IPS-NIHi7 (cell line): ENCODE data around the gene CCDC197.
A peak's percentile ranks its signal among the peaks of the same experiment; 100 is the strongest.

Experiments
- DNase-seq: peaks from one replicate; pipeline ENCODE4 v3.0.0; 2012; ENCODE audit warnings: mixed read lengths; ENCODE audit errors: extremely low spot score

Gene CCDC197

GRCh38 chr14:93999573-93999972 is 2.5 kb downstream of the CCDC197 start:
- DNase-seq = no peak

GRCh38 chr14:94000267-94000666 is 3.2 kb downstream of the CCDC197 start:
- DNase-seq = no peak

GRCh38 chr14:94001016-94001415 is 3.9 kb downstream of the CCDC197 start:
- DNase-seq = no peak

- DNase-seq = peak; percentile 89
Measured at GRCh38 chr14:94001501-94002396, 4.6 kb downstream of the CCDC197 start.

- no peak for DNase-seq
Measured at GRCh38 chr14:94003397-94003796, 6.3 kb downstream of the CCDC197 start.

GRCh38 chr14:94004015-94004414 is 6.9 kb downstream of the CCDC197 start:
- no peak for DNase-seq

GRCh38 chr14:94005324-94006073 is 8.4 kb downstream of the CCDC197 start:
- DNase-seq = peak; percentile 64

- DNase-seq = no peak
Measured at GRCh38 chr14:94008234-94008633, 11.1 kb downstream of the CCDC197 start.

- no peak for DNase-seq
Measured at GRCh38 chr14:94009767-94010166, 12.7 kb downstream of the CCDC197 start.

- DNase-seq = no peak
Measured at GRCh38 chr14:94010625-94011024, 13.5 kb downstream of the CCDC197 start.

GRCh38 chr14:94011795-94012194 is 14.7 kb downstream of the CCDC197 start:
- no peak for DNase-seq

GRCh38 chr14:94014382-94014781 is 17.3 kb downstream of the CCDC197 start:
- DNase-seq = no peak

- DNase-seq = no peak
Measured at GRCh38 chr14:94015223-94015622, 18.1 kb downstream of the CCDC197 start.

- no peak for DNase-seq
Measured at GRCh38 chr14:94016446-94016976, 19.4 kb downstream of the CCDC197 start.

- DNase-seq = no peak
Measured at GRCh38 chr14:94018308-94018707, 21.2 kb downstream of the CCDC197 start.

- no peak for DNase-seq
Measured at GRCh38 chr14:94019329-94019728, 22.2 kb downstream of the CCDC197 start.

- no peak for DNase-seq
Measured at GRCh38 chr14:94020267-94020666, 23.2 kb downstream of the CCDC197 start.

- no peak for DNase-seq
Measured at GRCh38 chr14:94021001-94021400, 23.9 kb downstream of the CCDC197 start.

- DNase-seq = no peak
Measured at GRCh38 chr14:94021416-94022157, 24.5 kb downstream of the CCDC197 start.

GRCh38 chr14:94022532-94023411 is 25.7 kb downstream of the CCDC197 start:
- no peak for DNase-seq

- no peak for DNase-seq
Measured at GRCh38 chr14:94024549-94024948, 27.4 kb downstream of the CCDC197 start.
